ENCODE data around the gene IL25.

- TF ChIP-seq EZH2 (IDR thresholded peaks at IDR 0.05; ENCODE audit: borderline replicate concordance, control insufficient read depth, low read depth, low read length) (no peak), NFYB (IDR thresholded peaks at IDR 0.05; ENCODE audit: insufficient read depth, low read depth, low read length) (no peak), NKRF (conservative IDR thresholded peaks at IDR 0.05) (no peak), BMI1 (IDR thresholded peaks at IDR 0.05; ENCODE audit: borderline replicate concordance) (no peak), NBN (IDR thresholded peaks at IDR 0.05) (no peak), JUNB (IDR thresholded peaks at IDR 0.05) (no peak), SMC3 (IDR thresholded peaks at IDR 0.05; ENCODE audit: borderline replicate concordance, low read length) (no peak), CTCF (IDR thresholded peaks at IDR 0.05 in 2 of 3, conservative IDR thresholded peaks at IDR 0.05 in 1 of 3; ENCODE audit: control insufficient read depth in 2 of 3, extremely low read depth in 1 of 3, insufficient read depth in 1 of 3, low read depth in 3 of 3, low read length in 3 of 3) (no peak), IRF3 (IDR thresholded peaks at IDR 0.05) (no peak), SREBF1 (IDR thresholded peaks at IDR 0.05; ENCODE audit: low read length) (no peak), EGR1 (IDR thresholded peaks at IDR 0.05; ENCODE audit: borderline replicate concordance in 1 of 2, low read depth in 2 of 2, low read length in 2 of 2) (no peak), E2F8 (IDR thresholded peaks at IDR 0.05; ENCODE audit: low read depth, partially characterized antibody) (no peak)
Observed at GRCh38 chr14:23361320-23361719, 11.3 kb upstream of the IL25 start.

Data from GM12878 (cell line).